ENCODE results near the gene STPG3. TPM values are rescaled to one million over a fixed set of nuclear protein-coding genes. Genes with fewer than 3 reads are reported as not detected.

Gene STPG3
- total and polyA plus RNA-seq, 2 experiments from 2014 or later = not detected

GRCh38 chr9:137269231-137269772 is 18.2 kb downstream of the STPG3 start (continued):
- TF ChIP-seq CTCF (conservative IDR thresholded peaks at IDR 0.05; ENCODE audit: low read depth in 2 of 2) = no peak

GRCh38 chr9:137270929-137271695 is 20.0 kb downstream of the STPG3 start:
- H3K36me3 ChIP-seq (ENCODE audit: insufficient read depth) = peaks cover 10% of the 10 kb centered on the region; the same call in 1 of the 2 replicates
- TF ChIP-seq ZNF331 (CRISPR knock-in tag; IDR thresholded peaks at IDR 0.05; ENCODE audit: low read depth) (no peak), EZH2 (IDR thresholded peaks at IDR 0.05; ENCODE audit: low read depth, unreplicated experiment) (no peak), ZNF114 (CRISPR knock-in tag; IDR thresholded peaks at IDR 0.05) (no peak), JUNB (IDR thresholded peaks at IDR 0.05; ENCODE audit: unreplicated experiment) (no peak), ETS1 (IDR thresholded peaks at IDR 0.05) (no peak), EZH2phosphoT487 (IDR thresholded peaks at IDR 0.05; ENCODE audit: unreplicated experiment) (no peak), STAT1 (IDR thresholded peaks at IDR 0.05; ENCODE audit: unreplicated experiment) (no peak), NANOG (IDR thresholded peaks at IDR 0.05; ENCODE audit: borderline replicate concordance) (no peak)
- TF ChIP-seq, protein P1, sequence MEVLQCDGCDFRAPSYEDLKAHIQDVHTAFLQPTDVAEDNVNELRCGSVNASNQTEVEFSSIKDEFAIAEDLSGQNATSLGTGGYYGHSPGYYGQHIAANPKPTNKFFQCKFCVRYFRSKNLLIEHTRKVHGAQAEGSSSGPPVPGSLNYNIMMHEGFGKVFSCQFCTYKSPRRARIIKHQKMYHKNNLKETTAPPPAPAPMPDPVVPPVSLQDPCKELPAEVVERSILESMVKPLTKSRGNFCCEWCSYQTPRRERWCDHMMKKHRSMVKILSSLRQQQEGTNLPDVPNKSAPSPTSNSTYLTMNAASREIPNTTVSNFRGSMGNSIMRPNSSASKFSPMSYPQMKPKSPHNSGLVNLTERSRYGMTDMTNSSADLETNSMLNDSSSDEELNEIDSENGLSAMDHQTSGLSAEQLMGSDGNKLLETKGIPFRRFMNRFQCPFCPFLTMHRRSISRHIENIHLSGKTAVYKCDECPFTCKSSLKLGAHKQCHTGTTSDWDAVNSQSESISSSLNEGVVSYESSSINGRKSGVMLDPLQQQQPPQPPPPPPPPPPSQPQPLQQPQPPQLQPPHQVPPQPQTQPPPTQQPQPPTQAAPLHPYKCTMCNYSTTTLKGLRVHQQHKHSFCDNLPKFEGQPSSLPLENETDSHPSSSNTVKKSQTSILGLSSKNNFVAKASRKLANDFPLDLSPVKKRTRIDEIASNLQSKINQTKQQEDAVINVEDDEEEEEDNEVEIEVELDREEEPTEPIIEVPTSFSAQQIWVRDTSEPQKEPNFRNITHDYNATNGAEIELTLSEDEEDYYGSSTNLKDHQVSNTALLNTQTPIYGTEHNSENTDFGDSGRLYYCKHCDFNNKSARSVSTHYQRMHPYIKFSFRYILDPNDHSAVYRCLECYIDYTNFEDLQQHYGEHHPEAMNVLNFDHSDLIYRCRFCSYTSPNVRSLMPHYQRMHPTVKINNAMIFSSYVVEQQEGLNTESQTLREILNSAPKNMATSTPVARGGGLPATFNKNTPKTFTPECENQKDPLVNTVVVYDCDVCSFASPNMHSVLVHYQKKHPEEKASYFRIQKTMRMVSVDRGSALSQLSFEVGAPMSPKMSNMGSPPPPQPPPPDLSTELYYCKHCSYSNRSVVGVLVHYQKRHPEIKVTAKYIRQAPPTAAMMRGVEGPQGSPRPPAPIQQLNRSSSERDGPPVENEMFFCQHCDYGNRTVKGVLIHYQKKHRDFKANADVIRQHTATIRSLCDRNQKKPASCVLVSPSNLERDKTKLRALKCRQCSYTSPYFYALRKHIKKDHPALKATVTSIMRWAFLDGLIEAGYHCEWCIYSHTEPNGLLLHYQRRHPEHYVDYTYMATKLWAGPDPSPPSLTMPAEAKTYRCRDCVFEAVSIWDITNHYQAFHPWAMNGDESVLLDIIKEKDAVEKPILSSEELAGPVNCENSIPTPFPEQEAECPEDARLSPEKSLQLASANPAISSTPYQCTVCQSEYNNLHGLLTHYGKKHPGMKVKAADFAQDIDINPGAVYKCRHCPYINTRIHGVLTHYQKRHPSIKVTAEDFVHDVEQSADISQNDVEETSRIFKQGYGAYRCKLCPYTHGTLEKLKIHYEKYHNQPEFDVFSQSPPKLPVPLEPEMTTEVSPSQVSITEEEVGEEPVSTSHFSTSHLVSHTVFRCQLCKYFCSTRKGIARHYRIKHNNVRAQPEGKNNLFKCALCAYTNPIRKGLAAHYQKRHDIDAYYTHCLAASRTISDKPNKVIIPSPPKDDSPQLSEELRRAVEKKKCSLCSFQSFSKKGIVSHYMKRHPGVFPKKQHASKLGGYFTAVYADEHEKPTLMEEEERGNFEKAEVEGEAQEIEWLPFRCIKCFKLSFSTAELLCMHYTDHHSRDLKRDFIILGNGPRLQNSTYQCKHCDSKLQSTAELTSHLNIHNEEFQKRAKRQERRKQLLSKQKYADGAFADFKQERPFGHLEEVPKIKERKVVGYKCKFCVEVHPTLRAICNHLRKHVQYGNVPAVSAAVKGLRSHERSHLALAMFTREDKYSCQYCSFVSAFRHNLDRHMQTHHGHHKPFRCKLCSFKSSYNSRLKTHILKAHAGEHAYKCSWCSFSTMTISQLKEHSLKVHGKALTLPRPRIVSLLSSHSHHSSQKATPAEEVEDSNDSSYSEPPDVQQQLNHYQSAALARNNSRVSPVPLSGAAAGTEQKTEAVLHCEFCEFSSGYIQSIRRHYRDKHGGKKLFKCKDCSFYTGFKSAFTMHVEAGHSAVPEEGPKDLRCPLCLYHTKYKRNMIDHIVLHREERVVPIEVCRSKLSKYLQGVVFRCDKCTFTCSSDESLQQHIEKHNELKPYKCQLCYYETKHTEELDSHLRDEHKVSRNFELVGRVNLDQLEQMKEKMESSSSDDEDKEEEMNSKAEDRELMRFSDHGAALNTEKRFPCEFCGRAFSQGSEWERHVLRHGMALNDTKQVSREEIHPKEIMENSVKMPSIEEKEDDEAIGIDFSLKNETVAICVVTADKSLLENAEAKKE (CRISPR knock-in tag; IDR thresholded peaks at IDR 0.05) = no peak
- TF ChIP-seq, protein P2, sequence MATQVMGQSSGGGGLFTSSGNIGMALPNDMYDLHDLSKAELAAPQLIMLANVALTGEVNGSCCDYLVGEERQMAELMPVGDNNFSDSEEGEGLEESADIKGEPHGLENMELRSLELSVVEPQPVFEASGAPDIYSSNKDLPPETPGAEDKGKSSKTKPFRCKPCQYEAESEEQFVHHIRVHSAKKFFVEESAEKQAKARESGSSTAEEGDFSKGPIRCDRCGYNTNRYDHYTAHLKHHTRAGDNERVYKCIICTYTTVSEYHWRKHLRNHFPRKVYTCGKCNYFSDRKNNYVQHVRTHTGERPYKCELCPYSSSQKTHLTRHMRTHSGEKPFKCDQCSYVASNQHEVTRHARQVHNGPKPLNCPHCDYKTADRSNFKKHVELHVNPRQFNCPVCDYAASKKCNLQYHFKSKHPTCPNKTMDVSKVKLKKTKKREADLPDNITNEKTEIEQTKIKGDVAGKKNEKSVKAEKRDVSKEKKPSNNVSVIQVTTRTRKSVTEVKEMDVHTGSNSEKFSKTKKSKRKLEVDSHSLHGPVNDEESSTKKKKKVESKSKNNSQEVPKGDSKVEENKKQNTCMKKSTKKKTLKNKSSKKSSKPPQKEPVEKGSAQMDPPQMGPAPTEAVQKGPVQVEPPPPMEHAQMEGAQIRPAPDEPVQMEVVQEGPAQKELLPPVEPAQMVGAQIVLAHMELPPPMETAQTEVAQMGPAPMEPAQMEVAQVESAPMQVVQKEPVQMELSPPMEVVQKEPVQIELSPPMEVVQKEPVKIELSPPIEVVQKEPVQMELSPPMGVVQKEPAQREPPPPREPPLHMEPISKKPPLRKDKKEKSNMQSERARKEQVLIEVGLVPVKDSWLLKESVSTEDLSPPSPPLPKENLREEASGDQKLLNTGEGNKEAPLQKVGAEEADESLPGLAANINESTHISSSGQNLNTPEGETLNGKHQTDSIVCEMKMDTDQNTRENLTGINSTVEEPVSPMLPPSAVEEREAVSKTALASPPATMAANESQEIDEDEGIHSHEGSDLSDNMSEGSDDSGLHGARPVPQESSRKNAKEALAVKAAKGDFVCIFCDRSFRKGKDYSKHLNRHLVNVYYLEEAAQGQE (IDR thresholded peaks at IDR 0.05; ENCODE audit: unreplicated experiment) = no peak

More at GRCh38 chr9:137270929-137271695, 20.0 kb downstream of the STPG3 start:
- Mint-ChIP-seq H3K27ac (no peak overlapping the region), H3K9me3 (no peaks in the 10 kb centered on the region; the same call in 2 of the 3 replicates), H3K36me3 (ENCODE audit: low read depth) (peaks cover 31% of the 10 kb centered on the region), H3K4me1 (peaks cover 29% of the 10 kb centered on the region), H3K4me3 (no peak overlapping the region), H3K27me3 (ENCODE audit: insufficient read depth, low read depth, poor library complexity) (peaks cover 29% of the 10 kb centered on the region)
- peaks cover under 1% of the 10 kb centered on the region; the same call in 1 of the 2 replicates for H3K4me1 ChIP-seq (ENCODE audit: insufficient read depth)
- H2AFZ ChIP-seq = no peak overlapping the region
- no peak overlapping the region for H3K4me2 ChIP-seq
- no peaks in the 10 kb centered on the region for H3K27me3 ChIP-seq (ENCODE audit: insufficient read depth)
- H3K79me2 ChIP-seq (replicated peaks; ENCODE audit: insufficient read depth) = no peaks in the 10 kb centered on the region
- H3K27ac ChIP-seq (ENCODE audit: low read depth) = no peak overlapping the region; the same call in 1 of the 2 replicates
- no peak overlapping the region for H3K4me3 ChIP-seq
- ATAC-seq (no peak), DNase-seq (ENCODE audit: low spot score) (no peak)
- H4K20me1 ChIP-seq (replicated peaks; ENCODE audit: insufficient read depth) = 0 out of 2 replicates have a peak, but pooled peaks cover 9% of the 10 kb centered on the region
- no peaks in the 10 kb centered on the region for H3F3A ChIP-seq (replicated peaks; ENCODE audit: low read depth)
- H3K9me2 ChIP-seq (ENCODE audit: insufficient read depth) = no peaks in the 10 kb centered on the region

Data from GM23338 (cell line).